ENCODE results near the gene PCDHB1.

The PCDHB1 gene, protein sequence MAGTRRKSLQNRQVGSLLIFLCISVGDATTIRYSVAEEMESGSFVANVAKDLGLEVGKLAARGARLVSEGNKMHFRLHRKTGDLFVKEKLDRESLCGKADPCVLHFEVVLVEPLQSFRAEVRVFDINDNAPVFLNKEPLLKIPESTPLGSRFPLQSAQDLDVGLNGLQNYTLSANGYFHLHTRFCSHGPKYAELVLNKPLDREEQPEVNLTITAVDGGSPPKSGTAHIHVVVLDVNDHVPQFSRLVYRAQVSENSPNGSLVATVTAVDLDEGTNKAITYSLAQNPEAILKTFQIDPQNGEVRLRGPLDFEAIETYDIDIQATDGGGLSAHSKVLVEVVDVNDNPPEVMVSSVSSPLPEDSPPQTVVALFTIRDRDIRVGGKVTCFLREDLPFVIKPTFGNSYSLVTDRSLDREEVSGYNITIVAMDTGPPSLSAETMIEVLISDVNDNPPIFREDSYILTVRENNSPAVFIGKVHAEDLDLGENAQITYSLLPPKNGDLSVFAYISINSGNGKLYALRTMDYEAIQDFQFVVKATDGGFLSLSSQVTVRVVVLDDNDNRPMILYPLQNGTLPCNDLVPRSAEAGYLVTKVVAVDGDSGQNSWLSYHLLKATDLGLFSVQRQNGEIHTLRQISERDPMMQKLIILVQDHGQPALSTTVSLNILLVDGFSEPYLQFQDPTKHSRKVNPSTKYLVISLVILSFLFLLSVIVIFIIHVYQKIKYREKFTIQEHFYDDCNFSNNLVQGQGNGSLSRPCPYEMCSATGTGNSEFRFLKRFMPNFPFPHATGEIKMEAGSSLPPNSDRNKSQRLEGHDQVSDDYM

DNA sequence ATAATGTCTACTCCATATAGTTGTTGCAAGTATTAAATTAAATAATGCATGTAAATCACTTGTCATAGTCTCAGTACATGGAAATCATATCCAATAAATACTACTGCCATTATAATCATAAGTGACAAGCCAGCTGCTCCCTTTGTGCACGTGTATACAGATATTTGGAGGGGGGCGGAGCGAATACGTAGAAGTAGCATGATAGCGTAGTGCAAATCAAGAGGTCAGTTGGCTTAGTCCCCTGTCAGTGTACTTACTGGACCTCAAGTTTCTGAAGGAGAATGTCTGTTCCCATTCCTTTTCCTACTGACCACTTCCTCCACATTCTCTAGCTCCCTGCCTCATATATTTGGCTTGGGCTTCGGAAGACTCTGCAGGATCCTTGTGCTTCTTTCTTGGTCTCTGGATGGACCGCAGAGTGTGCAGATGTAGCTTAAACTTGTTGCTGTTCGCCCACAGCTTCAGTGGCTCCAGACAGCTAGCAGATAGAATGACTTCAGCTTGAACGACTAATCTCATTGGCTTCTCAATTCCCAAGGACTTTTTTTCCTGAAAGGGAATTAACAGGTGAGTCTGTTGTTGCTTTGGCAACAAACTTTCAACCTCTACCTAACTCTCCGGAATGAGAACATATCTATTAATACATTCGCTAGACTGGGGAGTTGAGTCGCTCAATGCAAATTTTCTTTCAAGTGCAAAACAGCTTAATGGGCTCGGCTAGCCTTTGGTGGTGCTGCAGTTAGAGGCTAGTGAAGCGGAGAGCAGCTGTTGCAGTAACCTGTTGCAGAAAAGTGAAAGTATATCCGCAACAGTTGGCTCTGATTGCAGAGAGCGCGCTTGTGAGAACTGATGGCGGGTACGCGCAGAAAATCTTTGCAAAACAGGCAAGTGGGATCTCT is at the start of gene PCDHB1:
Gene PCDHB1 (plus strand): TSS at position 753 of the 899 bp plus-strand sequence. CDS start 97 bp downstream, at position 850.
- no peak for DNase-seq

DNA sequence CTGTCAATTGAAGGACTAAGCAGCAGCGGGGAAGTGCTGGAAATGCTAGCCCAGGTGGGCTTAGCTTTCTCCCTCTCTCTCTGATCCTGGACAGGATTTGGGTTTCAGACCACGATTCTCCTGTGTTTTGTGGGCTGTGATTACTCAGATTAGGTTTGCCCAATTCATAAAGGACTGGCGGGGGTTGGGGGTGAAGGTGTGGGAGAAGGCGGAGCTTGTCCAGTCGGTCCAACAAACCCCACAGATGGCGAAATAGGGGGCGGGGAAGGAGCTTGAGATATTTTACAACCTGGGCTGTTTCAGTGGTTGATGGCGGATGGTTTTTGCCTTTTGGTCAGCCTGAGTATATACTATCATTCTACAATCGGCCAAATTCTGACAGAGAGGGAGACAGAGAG is 49.7 kb upstream of the PCDHB1 start:
- no peak for DNase-seq

DNA sequence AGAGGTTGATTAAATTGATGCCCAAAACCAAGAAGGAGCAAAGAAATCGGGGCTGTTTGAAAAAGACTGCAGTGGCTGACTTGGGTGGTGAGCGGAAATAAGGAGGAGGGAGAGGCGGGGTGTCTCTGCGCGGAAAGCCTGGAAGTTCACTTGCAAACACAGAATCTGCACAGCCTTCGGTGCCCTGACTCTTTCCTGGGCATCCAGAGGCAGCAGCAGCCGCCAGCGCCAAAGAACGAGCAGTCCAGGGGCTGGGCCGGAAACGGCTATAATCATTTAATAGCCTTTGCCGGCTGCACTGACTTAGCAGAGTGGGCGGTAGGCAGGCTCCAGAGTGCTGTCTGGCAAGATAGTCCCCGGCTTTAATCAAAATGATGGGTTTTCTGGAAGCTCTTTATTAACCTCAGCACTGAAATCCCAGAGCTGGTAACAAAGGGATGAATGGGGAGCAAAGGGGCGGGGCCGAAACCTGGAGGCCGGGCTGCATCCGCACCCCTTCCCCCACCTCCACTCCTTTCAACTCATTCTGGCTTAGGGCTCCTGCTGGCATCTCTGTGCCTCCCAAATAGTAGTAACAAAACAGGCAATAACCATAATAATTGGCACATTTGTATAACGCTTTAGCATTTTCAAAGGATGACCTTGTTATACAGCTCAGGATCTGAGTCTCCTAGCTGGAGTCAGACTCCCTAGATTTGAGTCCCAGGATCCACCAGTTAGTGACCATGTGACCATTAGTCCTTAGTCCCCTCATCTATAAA is 49.1 kb upstream of the PCDHB1 start:
- no peak for DNase-seq

DNA sequence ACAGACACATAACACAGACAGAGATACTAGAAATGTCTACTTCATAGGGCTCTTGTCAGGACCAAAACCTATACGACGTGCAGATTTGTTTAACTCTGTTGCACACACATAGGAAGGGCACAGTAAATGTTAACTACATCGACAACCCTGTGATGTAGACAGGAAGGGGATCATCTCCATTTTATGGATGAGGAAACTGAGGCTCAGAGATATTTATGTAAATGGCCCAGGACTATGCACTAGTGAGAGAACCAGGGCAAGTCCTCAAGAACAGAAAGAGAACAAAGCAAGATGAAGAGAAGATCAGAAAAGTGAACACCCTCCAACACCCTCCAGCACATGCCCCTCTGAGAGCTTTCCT is 48.6 kb upstream of the PCDHB1 start:
- no peak for DNase-seq

DNA sequence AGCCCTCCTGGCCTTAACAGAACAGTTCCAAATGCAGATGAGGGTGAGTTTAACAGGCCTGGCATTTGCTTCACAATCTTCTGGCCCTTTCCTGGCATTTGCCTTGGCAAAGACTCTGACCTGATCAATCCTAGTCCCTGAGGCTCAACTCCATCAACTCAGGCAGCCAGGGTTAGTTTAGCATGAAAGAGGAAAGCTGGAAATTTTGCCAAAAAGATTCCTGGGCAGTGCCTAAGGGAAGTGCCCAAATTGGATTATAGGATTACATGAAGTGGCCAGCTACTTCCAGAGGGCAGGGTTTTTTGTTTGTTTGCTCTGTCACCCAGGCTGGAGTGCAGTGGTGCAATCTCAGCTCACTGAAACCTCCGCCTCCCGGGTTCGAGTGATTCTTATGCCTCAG is 48.1 kb upstream of the PCDHB1 start:
- no peak for DNase-seq

DNA sequence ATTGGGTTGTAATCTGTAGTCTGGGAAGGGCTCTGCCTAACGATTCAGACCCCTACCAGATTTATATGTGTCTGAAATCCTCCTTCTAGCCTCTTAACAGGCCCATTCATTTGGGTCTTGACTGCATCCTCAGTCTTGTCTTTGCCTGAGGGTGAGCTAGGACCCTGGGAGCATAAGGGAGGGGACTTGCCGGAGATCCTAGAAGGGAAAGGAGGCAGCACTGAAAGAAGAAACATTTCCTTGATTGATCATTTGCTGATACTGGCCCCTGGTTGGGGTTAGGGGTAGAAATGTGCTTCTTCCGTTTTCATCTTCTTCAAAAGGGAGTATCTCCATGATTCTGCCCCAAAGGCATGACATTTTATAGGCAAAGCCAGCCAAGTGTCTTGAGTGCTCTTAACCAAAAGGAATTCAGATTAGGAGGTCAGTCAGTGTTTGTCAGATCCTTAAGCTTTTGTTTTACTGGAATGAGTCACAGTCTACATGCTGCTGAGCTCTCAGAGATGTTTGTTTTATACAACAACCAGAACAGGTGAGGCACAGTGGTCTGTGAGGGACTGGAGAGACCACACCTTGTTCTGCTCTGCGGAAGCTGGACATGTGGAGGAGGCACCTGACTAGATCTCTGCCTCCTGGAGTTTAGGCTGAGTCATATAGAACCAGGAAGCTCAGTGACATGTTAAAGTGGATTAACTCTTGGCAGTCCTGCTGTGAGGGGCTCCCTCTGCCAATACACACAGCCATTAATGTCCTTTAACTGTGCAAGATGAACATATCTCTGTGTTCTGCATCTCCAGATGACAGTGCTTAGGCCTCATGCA is 47.2 kb upstream of the PCDHB1 start:
- DNase-seq: no peak

DNA sequence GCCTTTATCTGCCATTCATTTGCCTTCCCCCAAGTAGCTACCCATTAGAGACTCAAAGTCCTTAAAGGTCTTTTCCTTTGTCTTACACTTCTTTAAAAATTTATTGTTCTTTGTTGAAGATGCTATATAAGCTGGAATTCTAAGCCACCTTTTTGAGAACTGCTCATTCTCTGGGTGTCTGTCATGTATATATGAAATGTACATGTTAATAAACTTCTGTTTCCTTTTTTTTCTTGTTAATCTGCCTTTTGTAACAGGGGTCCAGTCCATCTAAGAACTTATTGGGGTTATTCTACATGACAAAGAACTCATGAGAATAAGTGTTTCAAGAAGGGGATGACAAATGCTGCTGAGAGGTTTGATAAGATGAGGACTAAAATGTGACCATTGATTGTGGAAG is 43.4 kb upstream of the PCDHB1 start:
- no peak for DNase-seq

DNA sequence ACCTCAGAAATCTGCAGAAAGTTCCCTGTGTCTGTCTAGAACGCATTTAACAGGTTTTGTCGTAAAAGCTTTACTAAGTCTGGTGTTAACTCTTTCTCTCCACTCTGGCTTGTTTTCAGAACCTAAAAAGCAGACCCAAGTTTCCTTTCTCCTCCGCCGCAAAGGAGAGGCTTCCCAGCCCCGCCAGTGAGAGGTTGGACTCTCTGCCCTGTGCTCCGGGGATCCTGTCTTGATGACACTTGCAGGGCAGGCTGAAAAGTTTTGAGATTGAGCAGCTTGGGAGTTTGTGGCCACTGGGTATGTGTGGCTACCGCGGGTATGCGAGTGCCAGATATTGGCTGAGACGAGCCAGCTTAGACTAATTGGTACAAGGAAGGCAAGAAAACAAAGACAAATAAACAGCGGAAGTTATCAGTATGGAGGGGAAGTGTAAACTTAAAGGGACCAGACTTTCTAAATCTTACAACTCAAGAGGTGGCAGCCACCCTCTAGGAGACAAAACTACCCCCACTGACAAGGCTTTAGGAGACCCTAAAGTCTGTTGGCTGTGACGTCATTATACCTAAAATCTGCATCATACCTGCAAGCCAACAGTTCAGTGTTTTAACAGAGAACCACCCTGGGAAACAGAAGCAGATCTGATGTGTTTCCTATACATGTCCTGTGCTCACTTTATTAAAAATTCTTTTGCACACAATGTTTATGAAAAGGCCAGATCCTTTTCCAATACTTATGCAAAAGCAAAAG is 41.0 kb upstream of the PCDHB1 start:
- DNase-seq: no peak

DNA sequence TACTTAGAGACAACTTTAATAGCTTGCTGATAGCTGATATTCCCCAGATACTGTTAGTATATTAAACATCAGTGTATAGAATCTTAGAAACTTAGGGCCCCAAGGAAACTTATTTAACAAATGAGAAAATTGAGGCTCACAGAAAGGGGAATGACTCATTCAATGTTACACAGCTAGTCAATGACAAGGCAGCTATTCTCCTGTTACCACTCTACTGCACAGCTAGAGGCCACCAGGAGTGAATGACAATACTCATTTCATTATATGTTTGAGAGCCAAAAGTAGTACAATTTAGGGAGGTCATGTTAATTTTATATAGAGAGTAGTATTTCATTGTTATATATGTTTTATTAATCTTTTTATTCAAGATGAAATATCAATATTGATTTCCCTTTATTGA is 33.2 kb upstream of the PCDHB1 start:
- no peak for DNase-seq

DNA sequence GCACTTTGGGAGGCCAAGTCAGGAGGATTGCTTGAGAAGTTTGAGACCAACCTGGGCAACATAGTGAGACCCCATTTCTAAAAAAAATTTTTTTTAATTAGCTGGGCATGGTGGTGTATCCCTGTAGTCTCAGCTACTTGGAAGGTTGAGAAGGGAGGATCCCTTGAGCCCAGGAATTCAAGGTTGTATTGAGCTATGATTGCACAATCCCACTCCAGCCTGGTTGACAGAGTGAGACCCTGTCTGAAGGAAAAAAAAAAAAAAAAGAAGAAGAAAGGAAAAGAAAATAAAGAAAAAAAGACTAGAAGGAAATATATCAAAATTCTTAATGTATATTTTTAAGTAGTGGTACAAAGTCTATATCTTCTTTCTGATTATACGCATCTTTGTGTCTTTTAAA is 28.8 kb upstream of the PCDHB1 start:
- DNase-seq: no peak

DNA sequence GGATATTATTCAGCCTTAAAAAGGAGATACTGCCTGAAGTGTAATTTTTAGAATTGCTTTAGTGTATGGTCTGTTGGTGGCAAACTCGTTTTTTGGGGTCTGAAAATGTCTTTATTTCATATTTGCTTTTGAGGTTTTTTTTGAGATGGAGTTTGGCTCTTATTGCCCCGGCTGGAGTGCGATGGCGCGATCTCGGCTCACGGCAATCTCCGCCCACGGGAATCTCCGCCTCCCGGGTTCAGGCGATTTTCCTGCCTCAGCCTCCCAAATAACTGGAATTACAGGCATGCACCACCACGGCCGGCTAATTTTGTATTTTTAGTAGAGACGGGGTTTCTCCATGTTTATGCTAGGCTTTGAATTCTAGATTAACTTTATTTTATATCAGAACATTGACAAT is 20.2 kb upstream of the PCDHB1 start:
- no peak for DNase-seq

DNA sequence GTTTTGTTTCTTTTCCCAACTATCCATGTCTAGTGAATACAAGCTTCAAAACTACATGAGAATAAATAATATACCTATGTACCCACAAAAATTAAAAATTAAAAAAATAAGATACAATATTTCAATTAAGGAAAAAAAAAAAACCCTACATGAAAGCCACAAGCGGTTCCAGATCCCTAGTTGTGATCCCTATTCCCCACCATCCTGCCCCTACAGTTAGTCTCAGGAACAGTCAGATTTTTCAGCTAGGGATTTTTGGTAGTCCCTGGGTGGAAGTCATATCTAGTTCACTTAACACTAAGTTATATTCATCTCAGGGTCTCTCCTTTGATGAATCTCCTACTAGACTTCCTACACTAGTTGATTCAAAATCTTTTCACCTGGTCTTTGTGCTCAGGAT is 18.5 kb upstream of the PCDHB1 start:
- no peak for DNase-seq

DNA sequence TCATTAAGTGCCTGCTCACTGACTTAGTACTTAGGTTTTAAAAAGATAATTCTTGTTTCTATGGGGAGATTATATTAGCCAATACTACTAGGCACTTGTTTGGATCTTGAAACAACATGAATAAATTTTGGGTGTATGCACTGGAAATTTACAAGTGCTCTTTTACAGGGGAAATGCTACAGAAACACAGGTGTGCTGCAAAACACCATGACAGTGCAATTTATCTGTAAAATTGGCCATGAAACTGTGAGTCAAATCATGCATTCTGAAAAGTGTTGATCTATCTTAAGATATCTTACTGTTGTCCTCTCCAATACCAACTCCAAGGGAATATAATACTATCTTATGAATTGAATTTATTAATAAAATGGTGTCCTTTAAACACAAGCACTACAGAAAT is 12.1 kb upstream of the PCDHB1 start:
- DNase-seq: no peak

DNA sequence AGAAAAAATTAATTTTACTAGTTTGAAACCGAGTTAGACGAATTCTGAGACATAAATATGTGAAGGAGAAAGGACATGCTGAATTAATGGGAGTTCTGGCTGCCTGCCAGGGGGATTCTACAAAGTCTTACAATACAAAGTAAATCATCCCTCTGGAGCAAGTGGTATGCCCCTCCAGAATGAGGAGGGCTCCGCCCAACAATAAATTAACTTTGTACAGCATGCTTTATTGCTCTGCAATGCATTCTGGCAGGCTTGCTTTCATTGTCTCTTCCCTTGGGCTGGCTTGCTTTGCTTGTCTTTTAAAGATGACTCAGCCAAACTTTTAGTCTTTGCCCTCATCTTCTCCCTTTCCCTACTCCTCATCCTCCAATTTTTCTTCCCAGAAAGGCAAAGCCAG is 11.7 kb upstream of the PCDHB1 start:
- DNase-seq: no peak

DNA sequence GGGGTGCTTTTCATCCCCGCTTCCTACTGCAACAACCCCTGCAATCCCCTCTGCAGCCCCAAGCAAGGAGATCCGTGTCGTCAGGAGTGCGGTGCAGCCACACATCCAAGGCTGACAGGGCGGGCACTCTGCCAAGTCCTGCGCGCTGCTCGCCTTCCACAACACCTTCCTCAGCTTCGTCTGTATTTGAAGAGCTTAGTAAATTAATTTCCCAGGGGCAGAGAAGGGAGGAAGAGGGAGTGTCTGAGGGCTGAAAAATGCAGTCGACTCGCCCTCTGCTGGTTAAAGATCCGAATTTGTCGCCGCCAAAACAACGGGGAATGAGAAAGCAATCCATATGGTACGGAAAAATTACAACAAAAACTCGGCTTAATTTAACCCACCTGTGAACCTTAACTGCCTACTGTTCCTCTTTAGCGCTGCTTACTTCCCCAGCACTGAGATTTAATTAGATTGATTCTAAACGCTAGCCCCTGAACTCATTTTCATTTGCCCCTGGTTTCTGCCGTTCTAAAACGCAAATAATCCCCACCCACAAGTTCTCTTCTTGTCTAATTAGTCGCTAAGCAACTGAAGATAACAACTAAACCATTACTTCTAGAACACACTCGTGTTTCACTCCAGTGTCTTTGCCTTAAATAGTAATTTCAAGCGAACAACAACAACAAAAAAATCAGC is 10.9 kb upstream of the PCDHB1 start:
- DNase-seq: no peak

DNA sequence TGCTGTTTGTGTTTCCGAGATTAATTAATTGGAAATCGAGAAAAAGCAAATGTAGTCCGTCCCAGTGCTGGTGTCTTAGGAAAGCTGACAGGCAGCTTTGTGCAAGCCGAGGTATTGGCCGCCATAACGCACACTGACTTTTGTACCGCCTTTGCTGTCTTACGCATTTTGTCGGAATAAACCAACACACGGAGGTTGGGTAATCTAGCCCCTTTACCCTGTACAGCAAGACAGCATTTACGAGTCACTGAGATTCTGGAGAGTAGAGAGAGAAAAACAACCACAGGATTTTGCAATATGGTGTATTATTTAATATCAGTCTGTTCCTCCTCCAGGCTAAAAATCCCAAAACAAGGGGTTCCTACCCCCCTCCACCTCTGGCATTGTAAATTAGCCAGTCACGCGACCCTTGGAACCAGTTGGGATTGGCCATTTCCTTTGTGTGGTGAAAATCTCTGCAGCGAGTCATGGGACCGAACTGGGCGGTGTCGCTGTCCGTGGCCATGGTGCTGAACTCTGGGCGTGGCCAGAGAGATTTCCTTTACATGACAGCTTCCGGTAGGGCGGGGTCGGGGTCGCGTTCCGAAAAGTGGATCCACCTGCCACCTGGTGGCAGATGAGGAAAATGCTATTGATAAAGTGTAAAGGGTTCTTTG is 10.3 kb upstream of the PCDHB1 start:
- peak; percentile 79 for DNase-seq

DNA sequence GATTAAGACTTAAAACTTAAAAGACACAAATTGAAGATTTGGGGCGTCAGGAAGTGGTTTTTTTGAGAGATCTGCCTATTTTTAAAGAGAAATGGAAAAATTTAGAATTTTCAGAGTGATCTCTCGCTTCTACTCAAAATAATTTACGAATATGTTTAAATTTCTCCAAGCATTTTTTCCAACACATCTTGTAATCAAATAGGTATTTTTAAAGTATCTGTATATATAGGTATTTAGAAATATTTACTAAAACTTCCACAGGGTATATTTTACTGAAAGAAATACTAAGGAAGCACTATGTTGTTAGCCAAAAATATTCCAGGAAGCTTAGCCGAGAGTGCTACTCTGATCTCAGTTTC is 9.8 kb upstream of the PCDHB1 start:
- DNase-seq: no peak

DNA sequence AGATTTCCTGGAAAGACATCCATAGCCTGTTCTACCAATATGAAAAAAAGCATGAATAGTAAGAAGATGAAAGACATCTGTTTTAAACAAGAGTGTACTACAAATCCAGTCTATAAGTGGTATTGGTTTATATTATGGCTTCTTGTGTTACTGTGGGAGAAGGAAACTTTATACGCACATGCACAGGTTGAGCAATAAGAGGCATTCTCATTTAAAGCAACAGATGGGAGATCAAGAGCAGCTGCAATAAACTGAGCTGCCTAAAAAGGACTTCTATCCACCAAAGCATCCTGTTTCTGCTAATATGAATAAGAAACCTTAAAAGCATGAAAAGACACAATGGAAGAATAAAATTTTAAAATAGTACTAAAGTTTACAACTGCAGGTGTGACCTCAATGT is 8.6 kb upstream of the PCDHB1 start:
- peak; percentile 45 for DNase-seq

DNA sequence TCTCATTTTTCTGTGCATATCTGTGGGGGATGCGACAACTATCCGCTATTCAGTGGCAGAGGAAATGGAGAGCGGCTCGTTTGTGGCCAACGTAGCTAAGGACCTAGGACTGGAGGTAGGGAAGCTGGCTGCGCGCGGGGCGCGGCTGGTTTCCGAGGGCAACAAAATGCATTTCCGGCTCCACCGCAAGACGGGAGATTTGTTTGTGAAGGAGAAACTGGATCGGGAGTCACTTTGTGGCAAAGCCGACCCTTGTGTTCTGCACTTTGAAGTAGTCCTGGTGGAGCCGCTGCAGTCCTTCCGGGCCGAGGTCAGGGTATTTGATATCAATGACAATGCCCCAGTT is 320 bp downstream of the PCDHB1 start:
- no peak for DNase-seq

DNA sequence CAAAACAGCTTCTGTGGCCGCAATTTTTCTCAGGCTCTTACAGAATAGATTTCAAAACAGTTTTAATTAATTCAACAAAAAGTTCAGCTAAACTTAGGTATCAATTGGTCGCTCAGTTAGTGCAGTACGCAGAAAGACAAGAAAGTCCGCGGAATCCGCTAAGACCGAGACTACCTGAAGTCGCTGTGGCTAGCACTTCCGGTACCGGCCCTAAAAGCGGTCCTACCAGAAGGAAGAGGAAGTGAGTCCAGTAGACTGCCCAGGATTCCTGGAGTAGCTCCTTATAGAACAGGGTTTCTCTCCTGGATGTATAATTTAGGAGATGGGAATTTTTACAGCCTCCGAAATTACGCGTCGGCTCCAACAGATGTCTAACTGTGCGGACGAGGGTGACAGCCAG is 26.7 kb downstream of the PCDHB1 start:
- no peak for DNase-seq
